Liver (tissue), 9 donors: ENCODE data around the gene TRPC4. TPM values are rescaled to one million over a fixed set of nuclear protein-coding genes. Genes with fewer than 3 reads are reported as not detected.

Experiments used
- DNase-seq: peaks from one replicate; pipeline ENCODE4 v3.0.0-alpha.2; 2017; ENCODE audit warnings: low spot score
- H3K27ac ChIP-seq, 2 donors: one replicate each; pipeline ENCODE4 v1.7.0; 2013; ENCODE audit warnings: inconsistent platforms in 2 of 2, low read length in 2 of 2, control low read depth in 1 of 2, low read depth in 1 of 2, mild to moderate bottlenecking in 1 of 2
- H3K27me3 ChIP-seq, 4 donors: one replicate each; pipeline versions ENCODE4 v1.6.1 to v1.7.0; 2013; ENCODE audit warnings: low read length in 3 of 4, inconsistent platforms in 1 of 4, mild to moderate bottlenecking in 1 of 4, moderate library complexity in 1 of 4; ENCODE audit not compliant: control insufficient read depth in 4 of 4, insufficient read depth in 4 of 4
- H3K36me3 ChIP-seq, 4 donors: one replicate each; pipeline versions ENCODE4 v1.6.1 to v1.7.0; 2013; ENCODE audit warnings: low read length in 3 of 4, mild to moderate bottlenecking in 3 of 4, low read depth in 1 of 4, moderate library complexity in 1 of 4; ENCODE audit not compliant: control insufficient read depth in 4 of 4, insufficient read depth in 3 of 4
- H3K4me1 ChIP-seq, 4 donors: one replicate each; pipeline versions ENCODE4 v1.6.1 to v1.7.0; 2013; ENCODE audit warnings: low read length in 3 of 4, mild to moderate bottlenecking in 3 of 4, moderate library complexity in 1 of 4; ENCODE audit not compliant: control insufficient read depth in 4 of 4, insufficient read depth in 4 of 4
- H3K4me3 ChIP-seq, 3 donors: one replicate each; pipeline versions ENCODE4 v1.6.1 to v1.7.0; 2013; ENCODE audit warnings: low read length in 3 of 3, control low read depth in 1 of 3, low read depth in 1 of 3, mild to moderate bottlenecking in 1 of 3
- H3K9ac ChIP-seq, 2 donors: one replicate each; pipeline ENCODE4 v1.7.0; 2013; ENCODE audit warnings: low read length in 2 of 2, mild to moderate bottlenecking in 2 of 2, moderate library complexity in 2 of 2, control low read depth in 1 of 2, low read depth in 1 of 2
- H3K9me3 ChIP-seq, 4 donors: one replicate each; pipeline versions ENCODE4 v1.6.1 to v1.7.0; 2013; ENCODE audit warnings: low read length in 3 of 4; ENCODE audit not compliant: control insufficient read depth in 4 of 4
- ATF3 ChIP-seq: IDR thresholded peaks from 2 replicates; pipeline ENCODE4 v1.6.1; 2016; ENCODE audit warnings: antibody characterized with exemption
- CTCF ChIP-seq: fragments of 150-350 bp; IDR thresholded peaks from 2 replicates; pipeline ENCODE4 v1.5.1; 2017; ENCODE audit warnings: improper control_type of control experiment, low read depth, low read length; ENCODE audit not compliant: missing input control
- EGR1 ChIP-seq, 2 donors: IDR thresholded peaks; 2 replicates each; pipeline ENCODE4 v1.6.1; 2016 to 2018; ENCODE audit warnings: antibody characterized with exemption in 2 of 2, low read depth in 2 of 2
- FOXA1 ChIP-seq: IDR thresholded peaks from 2 replicates; pipeline ENCODE4 v1.6.1; 2016; ENCODE audit warnings: antibody characterized with exemption
- FOXA2 ChIP-seq: IDR thresholded peaks from 2 replicates; pipeline ENCODE4 v1.6.1; 2016; ENCODE audit warnings: antibody characterized with exemption
- GABPA ChIP-seq, 2 donors: IDR thresholded peaks in 1 of 2; conservative IDR thresholded peaks in 1 of 2; 2 replicates each; pipeline ENCODE4 v1.6.1; 2016; ENCODE audit warnings: antibody characterized with exemption in 2 of 2, mild to moderate bottlenecking in 1 of 2, moderate library complexity in 1 of 2
- HNF4A ChIP-seq, 2 donors: conservative IDR thresholded peaks; 2 replicates each; pipeline ENCODE4 v1.6.1; 2016; ENCODE audit warnings: antibody characterized with exemption in 2 of 2, mild to moderate bottlenecking in 2 of 2
- HNF4G ChIP-seq: IDR thresholded peaks from 2 replicates; pipeline ENCODE4 v1.6.1; 2016; ENCODE audit warnings: antibody characterized with exemption
- JUND ChIP-seq, 2 donors: IDR thresholded peaks; 2 replicates each; pipeline ENCODE4 v1.6.1; 2016; ENCODE audit warnings: antibody characterized with exemption in 2 of 2
- MAX ChIP-seq: IDR thresholded peaks from 2 replicates; pipeline ENCODE4 v1.6.1; 2016; ENCODE audit warnings: antibody characterized with exemption
- NR2F2 ChIP-seq: IDR thresholded peaks from 2 replicates; pipeline ENCODE4 v1.6.1; 2016; ENCODE audit warnings: antibody characterized with exemption
- RAD21 ChIP-seq, 2 donors: IDR thresholded peaks; 2 replicates each; pipeline ENCODE4 v1.6.1; 2016; ENCODE audit warnings: antibody characterized with exemption in 2 of 2, mild to moderate bottlenecking in 2 of 2
- REST ChIP-seq: IDR thresholded peaks from 2 replicates; pipeline ENCODE4 v1.6.1; 2016; ENCODE audit warnings: antibody characterized with exemption, mild to moderate bottlenecking
- RXRA ChIP-seq, 2 donors: IDR thresholded peaks; 2 replicates each; pipeline ENCODE4 v1.6.1; 2017 to 2018; ENCODE audit warnings: antibody characterized with exemption in 2 of 2, mild to moderate bottlenecking in 1 of 2
- SP1 ChIP-seq: IDR thresholded peaks from 2 replicates; pipeline ENCODE4 v1.6.1; 2018; ENCODE audit warnings: antibody characterized with exemption, mild to moderate bottlenecking
- TAF1 ChIP-seq: conservative IDR thresholded peaks from 2 replicates; pipeline ENCODE4 v1.6.1; 2016; ENCODE audit warnings: antibody characterized with exemption, mild to moderate bottlenecking
- YY1 ChIP-seq: IDR thresholded peaks from 2 replicates; pipeline ENCODE4 v1.6.1; 2016; ENCODE audit warnings: antibody characterized with exemption, mild to moderate bottlenecking
- ZBTB33 ChIP-seq: IDR thresholded peaks from 2 replicates; pipeline ENCODE4 v1.6.1; 2016; ENCODE audit warnings: antibody characterized with exemption
- WGBS: extraction: QIAGEN DNeasy Blood & Tissue Kit; methylation state at CpG from one replicate; pipeline ENCODE4 v1.1.7; 2013; 5-methylcytosine and 5-hydroxymethylcytosine counted together
- polyA plus RNA-seq, 2 donors: library from polyadenylated mRNA; stranded (reverse) in 1 of 2; unstranded in 1 of 2; fragments of 200-250 nt in 1 of 2; fragments of >200 nt in 1 of 2; fragmentation: Nextera tagmentation in 1 of 2; extraction: Ambion mirVana in 1 of 2; gene quantifications; one replicate each; pipeline versions ENCODE4 v1.2.1 to v1.2.3, GENCODE V29; 2013 to 2015
- total RNA-seq, 2 donors: library from RNA; depleted of rRNA; stranded (reverse); fragments of >200 nt; gene quantifications; one replicate each; pipeline ENCODE4 v1.2.3, GENCODE V29; 2014
- donor health status: healthy.
- donor health status: healthy.
- donor health status: healthy.
- donor health status: healthy.
- donor health status: healthy.

Gene TRPC4
- total and polyA plus RNA-seq, 4 donors = 0.04 to 0.17 (median 0.05) TPM; not detected in 1

GRCh38 chr13:37613638-37614037 lies 255.9 kb downstream of the TRPC4 start:
- Histone ChIP-seq H3K27ac (no peak overlapping the region), H3K9ac (no peak overlapping the region), H3K4me1 (no peaks in the 10 kb centered on the region), H3K4me3 (no peak overlapping the region), H3K36me3 (no peaks in the 10 kb centered on the region), H3K9me3 (no peaks in the 10 kb centered on the region), H3K27me3 (no peaks in the 10 kb centered on the region)
- DNase-seq = no peak
- TF ChIP-seq CTCF (no peak), REST (no peak), GABPA (IDR thresholded peaks at IDR 0.05 in 1 of 2, conservative IDR thresholded peaks at IDR 0.05 in 1 of 2) (no peak), JUND (IDR thresholded peaks at IDR 0.05) (no peak), RXRA (IDR thresholded peaks at IDR 0.05) (no peak), ATF3 (no peak), NR2F2 (no peak), HNF4G (no peak), TAF1 (no peak), FOXA2 (no peak), MAX (no peak), SP1 (no peak), ZBTB33 (no peak), YY1 (no peak), EGR1 (IDR thresholded peaks at IDR 0.05; ENCODE audit: low read depth in 2 of 2) (no peak), HNF4A (conservative IDR thresholded peaks at IDR 0.05) (no peak), FOXA1 (no peak), RAD21 (IDR thresholded peaks at IDR 0.05) (no peak)
- 68% methylated on average over 2 of the region's 2 CpGs for WGBS

GRCh38 chr13:37613236-37613635 lies 256.3 kb downstream of the TRPC4 start:
- Histone ChIP-seq H3K27me3 (no peaks in the 10 kb centered on the region), H3K4me3 (no peak overlapping the region), H3K9me3 (no peaks in the 10 kb centered on the region), H3K9ac (no peak overlapping the region), H3K4me1 (no peaks in the 10 kb centered on the region), H3K27ac (no peak overlapping the region), H3K36me3 (no peaks in the 10 kb centered on the region)
- 84% methylated on average over 3 of the region's 3 CpGs for WGBS
- no peak for DNase-seq
- TF ChIP-seq CTCF (no peak), SP1 (no peak), REST (no peak), YY1 (no peak), EGR1 (IDR thresholded peaks at IDR 0.05; ENCODE audit: low read depth in 2 of 2) (no peak)
